Mesothelial cell of epicardium (in vitro differentiated cells): Measurements from ENCODE around the gene CHL1. TPM values are rescaled to one million over a fixed set of nuclear protein-coding genes. Genes with fewer than 3 reads are reported as not detected.

Experiments
- DNase-seq, 2 experiments: peaks; one replicate each; pipeline ENCODE4 v3.0.0; 2021; ENCODE audit warnings: low spot score in 2 of 2; ENCODE audit not compliant: unreplicated experiment in 2 of 2
- H3K27ac Mint-ChIP-seq: 2 replicates; pipeline ENCODE4 v1.8.0; 2021; ENCODE audit warnings: mixed read lengths
- H3K27me3 Mint-ChIP-seq: 2 replicates; pipeline ENCODE4 v1.8.0; 2021; ENCODE audit warnings: low read depth, mixed read lengths
- H3K36me3 Mint-ChIP-seq: 2 replicates; pipeline ENCODE4 v1.8.0; 2021; ENCODE audit warnings: mixed read lengths
- H3K4me1 Mint-ChIP-seq: 2 replicates; pipeline ENCODE4 v1.8.0; 2021; ENCODE audit warnings: mixed read lengths
- H3K4me3 Mint-ChIP-seq: 2 replicates; pipeline ENCODE4 v1.8.0; 2021; ENCODE audit warnings: mild to moderate bottlenecking, moderate library complexity, mixed read lengths
- H3K9me3 Mint-ChIP-seq: 2 replicates; pipeline ENCODE4 v1.8.0; 2021; ENCODE audit warnings: mixed read lengths
- total RNA-seq: library from RNA; stranded (reverse); gene quantifications from 3 replicates; pipeline ENCODE4 v1.2.1, GENCODE V29; 2021
- TF ChIP-seq, protein P1 (sequence below): fragments of 200-600 bp; sonication (generic); IDR thresholded peaks from one replicate; pipeline ENCODE4 v1.5.0; 2021; ENCODE audit warnings: antibody characterized with exemption; ENCODE audit not compliant: unreplicated experiment

The CHL1 gene
- total RNA-seq, 1 donor from 2014 or later = not detected

DNA sequence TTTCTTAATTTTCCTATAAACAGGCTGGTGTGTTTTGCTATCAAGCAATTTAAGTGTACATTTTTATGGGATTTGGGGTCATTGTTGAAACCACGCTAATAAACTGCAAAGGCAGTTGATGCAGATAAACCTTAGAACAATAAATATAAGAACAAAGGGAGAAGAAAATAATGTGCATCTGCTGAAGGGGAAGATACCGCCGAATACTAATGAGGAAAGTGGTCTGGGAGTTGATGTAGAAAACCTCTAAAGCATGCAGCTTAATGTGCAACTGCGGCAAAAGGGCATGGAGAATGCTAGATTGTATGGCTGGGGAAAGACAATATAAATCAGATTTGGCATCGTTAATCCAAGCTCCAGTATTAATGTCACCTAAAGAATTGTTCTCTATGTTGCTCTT lies 29.8 kb upstream of the CHL1 start:
- H3K36me3 Mint-ChIP-seq = no peaks in the 10 kb centered on the region

DNA sequence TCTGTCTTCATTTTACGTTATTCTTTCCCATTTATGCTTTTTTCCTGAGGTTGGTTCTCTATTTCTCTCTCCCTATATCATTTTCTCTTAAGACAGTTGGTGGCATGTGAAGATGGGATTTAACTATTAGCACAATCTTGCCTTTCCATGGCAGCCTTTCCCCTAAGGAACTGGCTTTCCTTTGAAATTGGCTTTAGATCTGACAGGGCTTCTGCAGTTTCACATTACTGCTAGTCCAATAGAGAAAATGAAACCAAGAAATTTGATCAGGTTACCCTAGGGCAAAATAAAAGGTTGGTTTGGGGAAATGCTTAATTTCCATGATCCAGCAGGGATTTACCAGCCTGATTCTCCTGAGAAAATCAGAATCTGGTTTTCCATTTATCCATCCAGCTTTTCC lies 22.7 kb upstream of the CHL1 start:
- Mint-ChIP-seq H3K4me3 (no peak overlapping the region), H3K27me3 (peaks cover 21% of the 10 kb centered on the region), H3K9me3 (no peaks in the 10 kb centered on the region), H3K4me1 (no peaks in the 10 kb centered on the region), H3K27ac (no peak overlapping the region), H3K36me3 (no peaks in the 10 kb centered on the region)
- TF ChIP-seq, protein P1, sequence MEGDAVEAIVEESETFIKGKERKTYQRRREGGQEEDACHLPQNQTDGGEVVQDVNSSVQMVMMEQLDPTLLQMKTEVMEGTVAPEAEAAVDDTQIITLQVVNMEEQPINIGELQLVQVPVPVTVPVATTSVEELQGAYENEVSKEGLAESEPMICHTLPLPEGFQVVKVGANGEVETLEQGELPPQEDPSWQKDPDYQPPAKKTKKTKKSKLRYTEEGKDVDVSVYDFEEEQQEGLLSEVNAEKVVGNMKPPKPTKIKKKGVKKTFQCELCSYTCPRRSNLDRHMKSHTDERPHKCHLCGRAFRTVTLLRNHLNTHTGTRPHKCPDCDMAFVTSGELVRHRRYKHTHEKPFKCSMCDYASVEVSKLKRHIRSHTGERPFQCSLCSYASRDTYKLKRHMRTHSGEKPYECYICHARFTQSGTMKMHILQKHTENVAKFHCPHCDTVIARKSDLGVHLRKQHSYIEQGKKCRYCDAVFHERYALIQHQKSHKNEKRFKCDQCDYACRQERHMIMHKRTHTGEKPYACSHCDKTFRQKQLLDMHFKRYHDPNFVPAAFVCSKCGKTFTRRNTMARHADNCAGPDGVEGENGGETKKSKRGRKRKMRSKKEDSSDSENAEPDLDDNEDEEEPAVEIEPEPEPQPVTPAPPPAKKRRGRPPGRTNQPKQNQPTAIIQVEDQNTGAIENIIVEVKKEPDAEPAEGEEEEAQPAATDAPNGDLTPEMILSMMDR = no peak
- no peak for DNase-seq

More for the DNA sequence above, 29.8 kb upstream of the CHL1 start:
- Mint-ChIP-seq H3K27ac (no peak overlapping the region), H3K4me1 (no peaks in the 10 kb centered on the region), H3K27me3 (peaks cover 43% of the 10 kb centered on the region), H3K4me3 (no peak overlapping the region), H3K9me3 (no peaks in the 10 kb centered on the region)
- DNase-seq = no peak
- TF ChIP-seq, protein P1 = no peak

DNA sequence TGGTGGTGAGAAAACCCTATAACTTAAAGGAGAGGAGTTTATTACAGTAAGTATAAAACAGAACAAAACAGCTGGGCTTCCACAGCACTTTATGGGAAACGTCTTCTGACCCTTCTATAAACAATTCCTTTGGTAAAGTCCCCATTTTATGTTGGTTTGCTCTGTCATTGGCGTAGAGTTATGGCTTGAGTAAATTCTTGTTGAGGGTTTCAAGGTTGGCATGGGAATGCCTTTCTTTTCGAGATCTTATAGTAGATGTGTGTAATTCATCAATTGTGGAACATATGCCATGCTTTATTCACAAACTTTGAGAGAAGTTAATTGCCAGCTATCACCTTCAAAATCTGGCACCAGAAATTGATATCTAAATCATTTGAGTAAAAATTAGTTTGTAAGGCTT lies 11.6 kb upstream of the CHL1 start:
- peaks cover 4% of the 10 kb centered on the region for H3K9me3 Mint-ChIP-seq
- no peak overlapping the region for H3K4me3 Mint-ChIP-seq
- H3K27me3 Mint-ChIP-seq = peaks cover 33% of the 10 kb centered on the region

DNA sequence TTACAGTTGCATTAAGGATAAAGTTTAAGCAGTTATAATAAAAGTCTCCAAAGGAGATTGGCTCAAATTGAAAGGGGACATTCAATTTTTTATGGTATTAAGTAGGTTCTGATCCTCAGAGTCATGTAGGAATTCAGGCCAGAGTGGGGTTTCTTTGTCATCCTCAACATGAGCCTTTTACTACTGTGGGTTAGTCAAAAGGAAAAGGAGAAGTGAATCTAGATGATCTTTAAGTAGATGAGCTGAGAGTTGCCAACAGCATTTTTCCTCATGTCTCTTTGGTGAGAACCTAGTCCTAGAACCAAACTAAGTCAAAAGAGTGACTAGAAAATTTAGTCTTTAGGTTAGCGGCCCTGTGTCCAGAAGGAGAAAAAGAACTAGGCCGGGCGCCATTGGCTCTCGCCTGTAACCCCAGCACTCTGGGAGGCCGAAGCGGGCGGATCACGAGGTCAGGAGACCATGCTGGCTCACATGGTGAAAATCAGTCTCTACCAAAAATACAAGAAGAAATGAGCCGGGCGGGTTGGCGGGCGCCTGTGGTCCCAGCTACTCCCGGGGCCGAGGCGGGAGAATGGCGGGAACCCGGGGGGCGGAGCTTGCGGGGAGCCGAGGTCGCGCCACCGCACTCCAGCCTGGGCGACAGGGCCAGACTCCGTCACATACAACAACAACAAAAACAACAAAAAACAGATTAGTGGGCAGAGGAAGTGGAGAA lies 4.2 kb upstream of the CHL1 start:
- no peak overlapping the region for H3K4me3 Mint-ChIP-seq
- H3K9me3 Mint-ChIP-seq = peaks cover 1% of the 10 kb centered on the region
- H3K27me3 Mint-ChIP-seq = peaks cover 70% of the 10 kb centered on the region
- no peak overlapping the region for H3K27ac Mint-ChIP-seq
- TF ChIP-seq, protein P1 = no peak
- no peaks in the 10 kb centered on the region for H3K36me3 Mint-ChIP-seq
- H3K4me1 Mint-ChIP-seq = peaks cover 6% of the 10 kb centered on the region
- no peak for DNase-seq

More for the DNA sequence above, 11.6 kb upstream of the CHL1 start:
- Mint-ChIP-seq H3K27ac (no peak overlapping the region), H3K36me3 (no peaks in the 10 kb centered on the region), H3K4me1 (no peaks in the 10 kb centered on the region)
- no peak for DNase-seq
- TF ChIP-seq, protein P1 = no peak

DNA sequence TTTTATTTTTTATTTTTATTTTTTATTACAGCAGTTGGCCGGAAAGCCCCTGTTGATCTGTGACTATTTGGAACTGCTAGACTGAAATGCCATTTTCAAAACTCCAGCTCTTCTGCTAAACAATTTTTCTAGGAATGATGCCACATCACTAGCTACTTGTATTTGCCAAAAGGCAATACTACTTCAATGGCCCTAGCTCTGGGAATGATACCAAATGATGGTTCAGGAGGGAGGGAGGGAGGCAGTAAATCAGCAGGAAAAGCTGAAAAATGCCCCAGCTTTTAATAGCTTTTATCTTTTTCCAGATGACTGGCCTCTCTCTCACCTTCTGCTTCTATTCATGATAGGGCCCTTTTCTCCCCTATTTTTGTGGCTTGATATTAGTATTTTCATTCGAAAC lies 2.6 kb upstream of the CHL1 start:
- no peak overlapping the region for H3K27ac Mint-ChIP-seq
- no peaks in the 10 kb centered on the region for H3K9me3 Mint-ChIP-seq
- no peak overlapping the region for H3K4me3 Mint-ChIP-seq
- no peaks in the 10 kb centered on the region for H3K36me3 Mint-ChIP-seq
- TF ChIP-seq, protein P1 = no peak
- H3K27me3 Mint-ChIP-seq = peaks cover 78% of the 10 kb centered on the region
- no peak for DNase-seq
- H3K4me1 Mint-ChIP-seq = peaks cover 7% of the 10 kb centered on the region
